Endothelial cell of umbilical vein (primary cell): ENCODE data around the gene RAP1GAP2. TPM values are rescaled to one million over a fixed set of nuclear protein-coding genes. Genes with fewer than 3 reads are reported as not detected.

Source experiments
- BruUV-seq: library from RNA; stranded (reverse); fragments of 400-500 nt; replicated peaks from 2 replicates; lab custom pipeline; 2021; lab: Mats Ljungman, UMichigan
- CTCF ChIA-PET: fragments of 300-600, 350-600 bp; sonication (Branson Sonifier 250); formaldehyde crosslinking; loops from one replicate; lab custom pipeline; 2021; ENCODE audit warnings: antibody characterized with exemption, inconsistent platforms; lab: Charles Lee
- POLR2A ChIA-PET: fragments of 300-600, 350-600 bp; sonication (Branson Sonifier 250); formaldehyde crosslinking; loops from one replicate; lab custom pipeline; 2021; ENCODE audit warnings: antibody characterized with exemption, inconsistent platforms; lab: Charles Lee
- DNase-seq: peaks from one replicate; pipeline ENCODE4 v3.0.0-alpha.2; 2011; ENCODE audit warnings: low read depth, low spot score
- FAIRE-seq: peaks from 2 replicates; lab custom pipeline; 2011; peaks lifted over from hg19 to GRCh38; lab: Jason Lieb, UNC
- H2AFZ ChIP-seq: 2 replicates; pipeline ENCODE4 v1.6.0; 2012; ENCODE audit warnings: low read depth, low read length, control low read depth, inconsistent platforms
- H3K27ac ChIP-seq: 2 replicates; pipeline ENCODE4 v1.5.1; 2011; ENCODE audit warnings: low read depth, mild to moderate bottlenecking, control low read depth, low read length, moderate library complexity; ENCODE audit not compliant: insufficient read depth
- H3K27me3 ChIP-seq, 2 experiments: 2 replicates each; pipeline versions ENCODE4 v1.6.0 to v1.6.1; 2011; ENCODE audit warnings: low read length in 2 of 2, mixed read lengths in 1 of 2; ENCODE audit not compliant: control insufficient read depth in 2 of 2, insufficient read depth in 2 of 2
- H3K36me3 ChIP-seq, 2 experiments: 2 replicates in 1 of 2; 3 replicates in 1 of 2; pipeline ENCODE4 v1.5.1; 2011; ENCODE audit warnings: low read length in 2 of 2, mild to moderate bottlenecking in 1 of 2, moderate library complexity in 1 of 2; ENCODE audit not compliant: control insufficient read depth in 2 of 2, insufficient read depth in 2 of 2; ENCODE audit errors: extremely low read depth in 1 of 2
- H3K4me1 ChIP-seq: 3 replicates; pipeline ENCODE4 v1.5.1; 2011; ENCODE audit warnings: mild to moderate bottlenecking, low read length; ENCODE audit not compliant: control insufficient read depth, insufficient read depth; ENCODE audit errors: extremely low read depth
- H3K4me2 ChIP-seq: 2 replicates; pipeline ENCODE4 v1.6.1; 2011; ENCODE audit warnings: low read length, control low read depth, mixed read lengths; ENCODE audit not compliant: insufficient read depth
- H3K4me3 ChIP-seq, 3 experiments: fragments of 200-600 bp in 1 of 3; sonication (generic), shearing (Covaris generic) in 1 of 3; replicated peaks in 1 of 3; 2 replicates each; pipeline ENCODE4 v1.5.1; 2011 to 2016; ENCODE audit warnings: control low read depth in 3 of 3, low read length in 3 of 3, mild to moderate bottlenecking in 2 of 3, inconsistent platforms in 1 of 3, low read depth in 1 of 3, moderate library complexity in 1 of 3; ENCODE audit not compliant: insufficient read depth in 1 of 3
- H3K79me2 ChIP-seq: 2 replicates; pipeline ENCODE4 v1.6.0; 2012; ENCODE audit warnings: low read length, inconsistent platforms; ENCODE audit not compliant: control insufficient read depth, insufficient read depth
- H3K9ac ChIP-seq: replicated peaks from 2 replicates; pipeline ENCODE3; 2011; ENCODE audit warnings: low read length, control low read depth; ENCODE audit not compliant: insufficient read depth; ENCODE audit errors: extremely low read depth
- H3K9me1 ChIP-seq: replicated peaks from 3 replicates; pipeline ENCODE4 v1.6.0; 2011; ENCODE audit warnings: mild to moderate bottlenecking, low read length; ENCODE audit not compliant: control insufficient read depth, insufficient read depth; ENCODE audit errors: extremely low read depth
- H3K9me3 ChIP-seq: replicated peaks from 2 replicates; pipeline ENCODE4 v1.5.1; 2012; ENCODE audit warnings: low read length, inconsistent platforms; ENCODE audit not compliant: control insufficient read depth, insufficient read depth
- H4K20me1 ChIP-seq: replicated peaks from 2 replicates; pipeline ENCODE3; 2011; ENCODE audit warnings: mild to moderate bottlenecking, low read length; ENCODE audit not compliant: control insufficient read depth, insufficient read depth; ENCODE audit errors: extremely low read depth
- CTCF ChIP-seq, 2 donors: IDR thresholded peaks; 1 replicate in 1 of 2; 2 replicates in 1 of 2; pipeline ENCODE4 v1.5.1; 2011; ENCODE audit warnings: low read length in 2 of 2, mild to moderate bottlenecking in 2 of 2, moderate library complexity in 2 of 2, control low read depth in 1 of 2, inconsistent platforms in 1 of 2, low read depth in 1 of 2; ENCODE audit not compliant: insufficient read depth in 1 of 2; ENCODE audit errors: extremely low read depth in 1 of 2
- EZH2 ChIP-seq: IDR thresholded peaks from 2 replicates; pipeline ENCODE4 v1.6.1; 2012; ENCODE audit warnings: borderline replicate concordance, low read depth, mild to moderate bottlenecking, moderate library complexity, low read length, inconsistent platforms; ENCODE audit not compliant: severe bottlenecking
- FOS ChIP-seq: IDR thresholded peaks from 2 replicates; pipeline ENCODE4 v1.6.1; 2011; ENCODE audit warnings: mild to moderate bottlenecking, low read length, moderate library complexity, borderline replicate concordance; ENCODE audit not compliant: insufficient read depth
- JUN ChIP-seq: IDR thresholded peaks from 2 replicates; pipeline ENCODE4 v1.6.1; 2011; ENCODE audit warnings: borderline replicate concordance, low read depth; ENCODE audit not compliant: insufficient read length, insufficient read depth
- MAX ChIP-seq: IDR thresholded peaks from 2 replicates; pipeline ENCODE4 v1.6.1; 2011; ENCODE audit not compliant: insufficient read depth, insufficient read length
- MYC ChIP-seq: IDR thresholded peaks from one replicate; pipeline ENCODE4 v1.6.1; 2011; ENCODE audit warnings: mild to moderate bottlenecking, low read depth, low read length
- POLR2A ChIP-seq: IDR thresholded peaks from 2 replicates; pipeline ENCODE4 v1.6.1; 2012; ENCODE audit warnings: low read depth, mild to moderate bottlenecking, control low read depth, low read length
- POLR2AphosphoS5 ChIP-seq: IDR thresholded peaks from 2 replicates; pipeline ENCODE4 v1.6.1; 2012; ENCODE audit warnings: low read depth, mild to moderate bottlenecking, control low read depth, low read length, moderate library complexity; ENCODE audit not compliant: insufficient read depth
- dilution Hi-C: fragments of 300-500 bp; cut with MboI; formaldehyde crosslinking; loops from one replicate; pipeline ENCODE4 v1.15.0; 2019; ENCODE audit warnings: low sequenced_read_pairs; ENCODE audit not compliant: extremely low pct_ligation_motif_present
- intact Hi-C: fragments of 100-400 bp; cut with micrococcal nuclease; formaldehyde crosslinking; loops from one replicate; pipeline ENCODE4 v1.10.0; 2022
- polyA plus RNA-seq, 4 experiments: library from polyadenylated mRNA; depleted of rRNA in 3 of 4; stranded (reverse) in 3 of 4; unstranded in 1 of 4; fragments of >200 nt; gene quantifications; 2 replicates each; pipeline versions ENCODE4 v1.2.1 to v1.2.3, GENCODE V29; 2011 to 2012; ENCODE audit warnings: missing spikeins in 1 of 4
- total RNA-seq: library from RNA; stranded (reverse); gene quantifications from 2 replicates; pipeline ENCODE4 v1.2.3, GENCODE V29; 2021

The RAP1GAP2 gene
- total and polyA plus RNA-seq, 2 donors (not counting 3 experiments of a cell fraction or from before 2014, with no cell fraction given) = 1.4 to 3.6 TPM

GRCh38 chr17:2888326-2888725 is 92.1 kb downstream of the RAP1GAP2 start:
- dilution Hi-C loops = no loop called here
- H3K79me2 ChIP-seq = no peaks in the 10 kb centered on the region

More at GRCh38 chr17:2888326-2888725, 92.1 kb downstream of the RAP1GAP2 start:
- no peak for FAIRE-seq
- H3K9me1 ChIP-seq = no peaks in the 10 kb centered on the region
- H4K20me1 ChIP-seq = no peaks in the 10 kb centered on the region
- H3K4me2 ChIP-seq = no peak overlapping the region
- H3K9me3 ChIP-seq = no peaks in the 10 kb centered on the region
- no peak for DNase-seq
- ChIA-PET POLR2A (no interaction called here), CTCF (no interaction called here)
- TF ChIP-seq EZH2 (no peak), JUN (no peak), POLR2AphosphoS5 (no peak), CTCF (IDR thresholded peaks at IDR 0.05; ENCODE audit: extremely low read depth in 1 of 2, insufficient read depth in 1 of 2, low read depth in 1 of 2, low read length in 2 of 2) (no peak), MYC (no peak), MAX (no peak), POLR2A (no peak), FOS (no peak)
- no TSS peak for BruUV-seq
- intact Hi-C loops = no loop called here
- no peak overlapping the region for H2AFZ ChIP-seq
- no peaks in the 10 kb centered on the region for H3K36me3 ChIP-seq
- no peak overlapping the region for H3K27ac ChIP-seq
- H3K4me1 ChIP-seq = no peaks in the 10 kb centered on the region
- no peak overlapping the region for H3K9ac ChIP-seq
- H3K27me3 ChIP-seq = no peaks in the 10 kb centered on the region
- no peak overlapping the region for H3K4me3 ChIP-seq
